ENCODE results near the gene TRHDE.

The TRHDE gene

GRCh38 chr12:72273851-72274351 lies 1.7 kb downstream of the TRHDE start:
- DNase-seq: no peak

- DNase-seq: peak; percentile 15 to 67 (median 41)
Measured at GRCh38 chr12:72274931-72275330, 2.8 kb downstream of the TRHDE start.

- DNase-seq: no peak
Measured at GRCh38 chr12:72275526-72275925, 3.4 kb downstream of the TRHDE start.

- DNase-seq: peak in 1 of 4 experiments; percentile 16
Measured at GRCh38 chr12:72276181-72276805, 4.1 kb downstream of the TRHDE start.

GRCh38 chr12:72277415-72277814 lies 5.2 kb downstream of the TRHDE start:
- no peak for DNase-seq

- DNase-seq: no peak
Measured at GRCh38 chr12:72278894-72279293, 6.7 kb downstream of the TRHDE start.

GRCh38 chr12:72281126-72281525 lies 9.0 kb downstream of the TRHDE start:
- DNase-seq: no peak

- peak in 3 of 4 experiments; percentile 10 to 33 (median 14) for DNase-seq
Measured at GRCh38 chr12:72282721-72283120, 10.6 kb downstream of the TRHDE start.

- no peak for DNase-seq
Measured at GRCh38 chr12:72285861-72286260, 13.7 kb downstream of the TRHDE start.

- no peak for DNase-seq
Measured at GRCh38 chr12:72286526-72286925, 14.4 kb downstream of the TRHDE start.

GRCh38 chr12:72288436-72288835 lies 16.3 kb downstream of the TRHDE start:
- DNase-seq: no peak

GRCh38 chr12:72288911-72289310 lies 16.7 kb downstream of the TRHDE start:
- no peak for DNase-seq

- no peak for DNase-seq
Measured at GRCh38 chr12:72289633-72290032, 17.5 kb downstream of the TRHDE start.

- DNase-seq: no peak
Measured at GRCh38 chr12:72291175-72291574, 19.0 kb downstream of the TRHDE start.

GRCh38 chr12:72293701-72294100 lies 21.5 kb downstream of the TRHDE start:
- no peak for DNase-seq

- DNase-seq: no peak
Measured at GRCh38 chr12:72295101-72295500, 22.9 kb downstream of the TRHDE start.

- DNase-seq: no peak
Measured at GRCh38 chr12:72295744-72296143, 23.6 kb downstream of the TRHDE start.

GRCh38 chr12:72296389-72296788 lies 24.2 kb downstream of the TRHDE start:
- DNase-seq: no peak

- no peak for DNase-seq
Measured at GRCh38 chr12:72297666-72298065, 25.5 kb downstream of the TRHDE start.

- no peak for DNase-seq
Measured at GRCh38 chr12:72300728-72301127, 28.6 kb downstream of the TRHDE start.

GRCh38 chr12:72304751-72305150 lies 32.6 kb downstream of the TRHDE start:
- no peak for DNase-seq

- no peak for DNase-seq
Measured at GRCh38 chr12:72307229-72307628, 35.1 kb downstream of the TRHDE start.

- DNase-seq: no peak
Measured at GRCh38 chr12:72311946-72312345, 39.8 kb downstream of the TRHDE start.

GRCh38 chr12:72313806-72314205 lies 41.6 kb downstream of the TRHDE start:
- no peak for DNase-seq

- DNase-seq: no peak
Measured at GRCh38 chr12:72315858-72316257, 43.7 kb downstream of the TRHDE start.
